ENCODE measurements around the gene ARMH1.
"Not testable (repeated sequence)": the region's sequence is repeated elsewhere in the genome, so short reads cannot be mapped to it uniquely, and the experiment has no call there.

ARMH1 gene

GRCh38 chr1:44724296-44724954 lies 49.9 kb downstream of the ARMH1 start:
- DNase-seq: no peak

GRCh38 chr1:44724955-44725698 lies 50.6 kb downstream of the ARMH1 start:
- no peak for DNase-seq

GRCh38 chr1:44730741-44731512 lies 56.4 kb downstream of the ARMH1 start, which contains the start of gene RNU5D-1:
TSS of gene RNU5D-1 (minus strand) at chr1:44731170.
- peak; percentile 98 for DNase-seq

- DNase-seq: peak; percentile 86
These were observed 58.9 kb downstream of the ARMH1 start for GRCh38 chr1:44733365-44733764.

GRCh38 chr1:44733784-44734183 lies 59.3 kb downstream of the ARMH1 start:
- DNase-seq: no peak

- no peak for DNase-seq
These were observed 61.5 kb downstream of the ARMH1 start for GRCh38 chr1:44735992-44736391.

GRCh38 chr1:44738953-44739306 lies 64.4 kb downstream of the ARMH1 start:
- DNase-seq: not testable (repeated sequence)

- DNase-seq: peak; percentile 98
These were observed 65.0 kb downstream of the ARMH1 start, which contains the start of gene KIF2C for GRCh38 chr1:44739307-44740178. TSS of gene KIF2C (plus strand) at chr1:44739837. CDS start at chr1:44739933, 96 bp downstream.

- DNase-seq: no peak
These were observed 65.7 kb downstream of the ARMH1 start for GRCh38 chr1:44740179-44740617.

- DNase-seq: no peak
These were observed 68.7 kb downstream of the ARMH1 start for GRCh38 chr1:44743211-44743610.

GRCh38 chr1:44747878-44748277 lies 73.4 kb downstream of the ARMH1 start:
- no peak for DNase-seq

GRCh38 chr1:44757420-44757819 lies 82.9 kb downstream of the ARMH1 start:
- DNase-seq: no peak

GRCh38 chr1:44759077-44759476 lies 84.6 kb downstream of the ARMH1 start:
- no peak for DNase-seq

GRCh38 chr1:44760876-44761275 lies 86.4 kb downstream of the ARMH1 start:
- no peak for DNase-seq

GRCh38 chr1:44766421-44766820 lies 91.9 kb downstream of the ARMH1 start:
- DNase-seq: not testable (repeated sequence)

Measured in fibroblast of skin of right biceps (primary cell).